ENCODE measurements around the gene TDP1. TPM values are rescaled to one million over a fixed set of nuclear protein-coding genes. Genes with fewer than 3 reads are reported as not detected.

Gene TDP1
- total and polyA plus RNA-seq, 7 donors: 6.0 to 11.7 (median 6.8) TPM

- Histone ChIP-seq H3K4me1 (no peaks in the 10 kb centered on the region), H3K4me3 (no peak overlapping the region), H3K27me3 (no peaks in the 10 kb centered on the region), H3K9me3 (no peaks in the 10 kb centered on the region), H3K27ac (no peak overlapping the region), H3K36me3 (peaks cover 0 to 57% (median 7%) of the 10 kb centered on the region in 4 donors)
- WGBS, 2 donors: 66% methylated on average over 7 of the region's 7 CpGs
- DNase-seq: peak; percentile 80
- intact Hi-C loops (cut with DNase I): loop anchor here (2.0 to 5.0 kb wide), 2 partner anchors 261 to 784 kb away; no protein-coding TSS in a partner anchor
- TF ChIP-seq CTCF (IDR thresholded peaks at IDR 0.05) (peak; percentile 18 to 82 (median 62)), EP300 (IDR thresholded peaks at IDR 0.05) (no peak)
Measured at GRCh38 chr14:89973234-89973823, 17.6 kb downstream of the TDP1 start.

DNA sequence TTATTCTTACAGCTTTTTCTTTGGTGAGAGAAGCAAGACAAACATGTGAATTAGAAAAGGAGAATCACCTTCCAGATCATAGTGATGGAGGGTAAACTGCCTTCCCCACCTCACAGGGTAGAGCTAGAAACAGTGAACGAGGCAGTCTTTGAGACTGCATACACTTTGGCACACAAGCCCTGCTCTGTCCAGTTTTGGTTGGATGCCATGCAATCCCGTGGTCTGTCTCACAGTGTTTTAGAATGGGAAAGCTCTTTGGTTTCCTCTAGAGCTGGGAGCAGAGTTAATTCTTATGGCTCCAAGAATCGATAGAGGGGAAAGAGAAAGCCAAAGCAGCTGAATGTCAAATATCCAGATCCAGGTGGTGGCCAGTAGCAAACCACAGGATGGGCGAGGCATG, 21.9 kb downstream of the TDP1 start:
- Histone ChIP-seq H3K27ac (no peak overlapping the region), H3K9me3 (no peaks in the 10 kb centered on the region), H3K27me3 (no peaks in the 10 kb centered on the region), H3K36me3 (peaks cover 0 to 63% (median 11%) of the 10 kb centered on the region in 4 donors), H3K4me3 (no peak overlapping the region), H3K4me1 (no peaks in the 10 kb centered on the region)
- DNase-seq: no peak
- TF ChIP-seq POLR2AphosphoS5 (IDR thresholded peaks at IDR 0.05): no peak
- TF ChIP-seq EP300 (IDR thresholded peaks at IDR 0.05): no peak
- no peak for TF ChIP-seq POLR2A (IDR thresholded peaks at IDR 0.05)
- TF ChIP-seq CTCF (IDR thresholded peaks at IDR 0.05): no peak
- intact Hi-C loops (cut with DNase I): no loop called here
- 91% methylated on average over 4 of the region's 4 CpGs for WGBS, 2 donors

GRCh38 chr14:89978656-89979055, 22.9 kb downstream of the TDP1 start:
- H3K4me3 ChIP-seq: no peak overlapping the region
- no peaks in the 10 kb centered on the region for H3K27me3 ChIP-seq
- WGBS, 2 donors: 90 to 92% methylated on average over 4 of the region's 4 CpGs
- no peak overlapping the region for H3K27ac ChIP-seq
- H3K4me1 ChIP-seq: no peaks in the 10 kb centered on the region
- no peaks in the 10 kb centered on the region for H3K9me3 ChIP-seq
- TF ChIP-seq POLR2AphosphoS5 (IDR thresholded peaks at IDR 0.05): no peak
- no peak for TF ChIP-seq EP300 (IDR thresholded peaks at IDR 0.05)
- TF ChIP-seq POLR2A (IDR thresholded peaks at IDR 0.05): no peak
- intact Hi-C loops (cut with DNase I): no loop called here
- DNase-seq: no peak
- H3K36me3 ChIP-seq: peaks cover 0 to 69% (median 15%) of the 10 kb centered on the region in 4 donors

GRCh38 chr14:89983375-89983774, 27.6 kb downstream of the TDP1 start:
- Histone ChIP-seq H3K4me3 (no peak overlapping the region), H3K4me1 (no peaks in the 10 kb centered on the region), H3K9me3 (no peaks in the 10 kb centered on the region), H3K27me3 (no peaks in the 10 kb centered on the region), H3K27ac (no peak overlapping the region), H3K36me3 (peaks cover 0 to 70% (median 15%) of the 10 kb centered on the region in 4 donors)
- 94 to 98% methylated on average over 2 of the region's 2 CpGs for WGBS, 2 donors
- no peak for TF ChIP-seq POLR2A (IDR thresholded peaks at IDR 0.05)
- TF ChIP-seq CTCF (IDR thresholded peaks at IDR 0.05): no peak
- TF ChIP-seq POLR2AphosphoS5 (IDR thresholded peaks at IDR 0.05): no peak
- no peak for DNase-seq
- intact Hi-C loops (cut with DNase I): no loop called here

DNA sequence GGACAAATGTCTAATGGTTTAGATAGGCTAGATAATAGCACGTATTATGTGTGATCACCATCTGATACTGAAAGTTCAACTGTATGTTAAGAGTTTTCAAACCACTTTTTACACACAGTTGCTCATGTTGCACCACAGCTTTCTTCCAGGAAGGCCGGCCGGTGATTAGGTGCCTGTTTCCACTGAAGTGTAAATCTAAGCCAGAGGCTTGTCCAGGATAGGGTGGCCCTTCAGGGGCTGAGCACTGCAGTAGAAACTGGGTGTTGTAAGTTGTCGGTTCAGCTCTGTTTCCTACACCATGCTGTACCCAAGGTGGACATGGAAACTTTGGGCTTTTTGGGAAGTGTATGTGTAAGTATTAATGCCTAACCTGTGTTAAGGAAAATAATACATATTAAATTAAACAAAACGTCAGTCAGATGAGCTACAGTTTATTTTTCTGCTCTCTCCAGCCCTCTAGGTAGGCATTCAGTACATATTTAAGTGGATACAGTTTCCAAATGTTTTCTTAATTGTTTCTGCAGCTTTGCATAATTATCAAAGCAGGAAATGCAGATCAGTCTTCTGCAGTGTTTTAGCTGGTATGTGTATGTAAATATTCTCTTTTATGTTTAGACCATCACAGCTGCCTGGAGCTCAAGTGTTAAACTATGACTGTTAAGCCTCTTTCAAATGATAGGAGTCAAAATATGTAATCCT, 30.9 kb downstream of the TDP1 start:
- no peak overlapping the region for H3K27ac ChIP-seq
- peaks cover 0 to 68% (median 12%) of the 10 kb centered on the region in 4 donors for H3K36me3 ChIP-seq
- 84 to 88% methylated on average over 5 of the region's 5 CpGs for WGBS, 2 donors
- no peak for DNase-seq
- no peak overlapping the region for H3K4me3 ChIP-seq
- H3K27me3 ChIP-seq: no peaks in the 10 kb centered on the region
- H3K4me1 ChIP-seq: no peaks in the 10 kb centered on the region
- H3K9me3 ChIP-seq: no peaks in the 10 kb centered on the region
- TF ChIP-seq POLR2A (IDR thresholded peaks at IDR 0.05) (no peak), CTCF (IDR thresholded peaks at IDR 0.05) (no peak), EP300 (IDR thresholded peaks at IDR 0.05) (no peak), POLR2AphosphoS5 (IDR thresholded peaks at IDR 0.05) (no peak)
- intact Hi-C loops (cut with DNase I): no loop called here
